ENCODE measurements around the gene SH3RF3.

DNA sequence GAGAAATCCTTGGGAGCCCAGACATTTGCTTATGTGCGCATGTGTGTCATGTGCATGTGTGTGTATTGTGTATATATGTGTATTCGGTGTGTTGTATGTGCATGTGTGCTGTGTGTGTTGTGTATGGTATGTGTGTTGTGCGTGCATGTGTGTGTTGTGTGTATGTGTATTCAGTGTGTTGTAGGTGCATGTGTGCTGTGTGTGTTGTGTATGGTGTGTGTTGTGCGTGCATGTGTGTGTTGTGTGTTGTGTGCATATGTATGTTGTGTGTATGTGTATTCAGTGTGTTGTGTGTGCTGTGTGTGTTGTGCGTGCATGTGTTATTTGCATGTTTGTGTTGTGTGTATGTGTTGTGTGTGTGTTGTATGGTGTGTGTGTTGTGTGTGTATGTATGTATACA, 136.9 kb downstream of the SH3RF3 start:
- TF ChIP-seq, protein P1, sequence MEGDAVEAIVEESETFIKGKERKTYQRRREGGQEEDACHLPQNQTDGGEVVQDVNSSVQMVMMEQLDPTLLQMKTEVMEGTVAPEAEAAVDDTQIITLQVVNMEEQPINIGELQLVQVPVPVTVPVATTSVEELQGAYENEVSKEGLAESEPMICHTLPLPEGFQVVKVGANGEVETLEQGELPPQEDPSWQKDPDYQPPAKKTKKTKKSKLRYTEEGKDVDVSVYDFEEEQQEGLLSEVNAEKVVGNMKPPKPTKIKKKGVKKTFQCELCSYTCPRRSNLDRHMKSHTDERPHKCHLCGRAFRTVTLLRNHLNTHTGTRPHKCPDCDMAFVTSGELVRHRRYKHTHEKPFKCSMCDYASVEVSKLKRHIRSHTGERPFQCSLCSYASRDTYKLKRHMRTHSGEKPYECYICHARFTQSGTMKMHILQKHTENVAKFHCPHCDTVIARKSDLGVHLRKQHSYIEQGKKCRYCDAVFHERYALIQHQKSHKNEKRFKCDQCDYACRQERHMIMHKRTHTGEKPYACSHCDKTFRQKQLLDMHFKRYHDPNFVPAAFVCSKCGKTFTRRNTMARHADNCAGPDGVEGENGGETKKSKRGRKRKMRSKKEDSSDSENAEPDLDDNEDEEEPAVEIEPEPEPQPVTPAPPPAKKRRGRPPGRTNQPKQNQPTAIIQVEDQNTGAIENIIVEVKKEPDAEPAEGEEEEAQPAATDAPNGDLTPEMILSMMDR (IDR thresholded peaks at IDR 0.05 in 4 of 5, conservative IDR thresholded peaks at IDR 0.05 in 1 of 5): no peak
- TF ChIP-seq POLR2A (IDR thresholded peaks at IDR 0.05): no peak
